Measurements from ENCODE around the gene FAM184A. TPM values are rescaled to one million over a fixed set of nuclear protein-coding genes. Genes with fewer than 3 reads are reported as not detected.
A peak's percentile ranks its signal among the peaks of the same experiment; 100 is the strongest.

The FAM184A gene
- total and polyA plus RNA-seq, 2 donors from 2014 or later, result 3.4 to 9.0 TPM

DNA sequence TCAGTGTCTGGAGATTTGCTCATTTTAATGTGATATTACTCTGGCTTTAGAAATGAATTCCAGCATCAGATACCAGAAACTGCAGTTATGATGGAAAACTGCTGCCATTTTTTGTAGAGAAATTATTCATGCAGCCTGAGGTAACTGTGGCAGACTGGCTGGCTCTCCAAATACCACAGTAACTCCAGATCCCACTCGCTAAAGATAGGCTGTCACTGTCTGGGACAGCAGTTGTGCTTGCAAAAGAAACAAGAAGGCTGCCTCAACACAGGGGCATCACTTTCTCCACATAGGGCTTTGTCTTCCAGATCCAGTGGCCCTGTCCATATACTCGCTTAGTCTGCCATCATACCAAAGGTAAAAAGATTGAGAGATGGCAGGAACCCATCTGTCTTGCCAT lies 52.7 kb downstream of the FAM184A start:
- Histone ChIP-seq H3K27ac (ENCODE audit: low read depth in 2 of 2, low read length in 2 of 2) (no peak overlapping the region), H3K36me3 (ENCODE audit: control insufficient read depth in 2 of 3, insufficient read depth in 3 of 3, low read length in 3 of 3) (no peaks in the 10 kb centered on the region), H3K9ac (ENCODE audit: low read length in 3 of 3) (no peak overlapping the region), H3K9me3 (ENCODE audit: control insufficient read depth in 2 of 3, insufficient read depth in 1 of 3, low read length in 3 of 3) (no peaks in the 10 kb centered on the region), H3K27me3 (ENCODE audit: control insufficient read depth, insufficient read depth, low read length) (no peaks in the 10 kb centered on the region), H3K4me3 (ENCODE audit: low read length in 3 of 3) (no peak overlapping the region), H3K4me1 (ENCODE audit: control insufficient read depth in 2 of 3, insufficient read depth in 2 of 3, low read depth in 1 of 3, low read length in 3 of 3) (no peaks in the 10 kb centered on the region)
- TF ChIP-seq, protein P1, sequence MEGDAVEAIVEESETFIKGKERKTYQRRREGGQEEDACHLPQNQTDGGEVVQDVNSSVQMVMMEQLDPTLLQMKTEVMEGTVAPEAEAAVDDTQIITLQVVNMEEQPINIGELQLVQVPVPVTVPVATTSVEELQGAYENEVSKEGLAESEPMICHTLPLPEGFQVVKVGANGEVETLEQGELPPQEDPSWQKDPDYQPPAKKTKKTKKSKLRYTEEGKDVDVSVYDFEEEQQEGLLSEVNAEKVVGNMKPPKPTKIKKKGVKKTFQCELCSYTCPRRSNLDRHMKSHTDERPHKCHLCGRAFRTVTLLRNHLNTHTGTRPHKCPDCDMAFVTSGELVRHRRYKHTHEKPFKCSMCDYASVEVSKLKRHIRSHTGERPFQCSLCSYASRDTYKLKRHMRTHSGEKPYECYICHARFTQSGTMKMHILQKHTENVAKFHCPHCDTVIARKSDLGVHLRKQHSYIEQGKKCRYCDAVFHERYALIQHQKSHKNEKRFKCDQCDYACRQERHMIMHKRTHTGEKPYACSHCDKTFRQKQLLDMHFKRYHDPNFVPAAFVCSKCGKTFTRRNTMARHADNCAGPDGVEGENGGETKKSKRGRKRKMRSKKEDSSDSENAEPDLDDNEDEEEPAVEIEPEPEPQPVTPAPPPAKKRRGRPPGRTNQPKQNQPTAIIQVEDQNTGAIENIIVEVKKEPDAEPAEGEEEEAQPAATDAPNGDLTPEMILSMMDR (IDR thresholded peaks at IDR 0.05; ENCODE audit: borderline replicate concordance, extremely low read depth, insufficient read depth), result no peak
- intact Hi-C loops (cut with DNase I), result no loop called here
- FAIRE-seq (no peak), DNase-seq (peak in 1 of 5 donors; percentile 8)

DNA sequence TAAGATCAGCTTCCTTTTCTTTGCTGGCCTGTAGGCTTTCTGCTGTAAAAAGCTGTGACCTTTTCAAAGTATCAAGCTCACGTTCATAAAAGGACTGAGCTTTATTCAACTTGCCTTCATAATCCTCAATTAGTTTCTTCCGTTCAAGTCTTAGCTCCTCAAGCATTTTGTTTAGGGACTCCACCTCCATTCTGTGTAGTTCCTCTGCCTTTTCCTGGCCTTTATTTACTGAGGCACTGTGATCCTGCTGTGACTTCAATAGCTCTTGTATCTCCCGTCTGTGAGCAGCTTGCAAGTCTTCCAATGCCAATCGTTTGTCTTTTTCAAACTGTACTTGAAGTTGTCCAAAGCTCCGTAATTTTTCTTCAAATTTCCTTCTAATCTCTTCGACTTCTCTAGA lies 54.4 kb downstream of the FAM184A start:
- Histone ChIP-seq H3K27ac (ENCODE audit: low read depth in 2 of 2, low read length in 2 of 2) (no peak overlapping the region), H3K36me3 (ENCODE audit: control insufficient read depth in 2 of 3, insufficient read depth in 3 of 3, low read length in 3 of 3) (no peaks in the 10 kb centered on the region), H3K4me1 (ENCODE audit: control insufficient read depth in 2 of 3, insufficient read depth in 2 of 3, low read depth in 1 of 3, low read length in 3 of 3) (no peaks in the 10 kb centered on the region), H3K27me3 (ENCODE audit: control insufficient read depth, insufficient read depth, low read length) (no peaks in the 10 kb centered on the region), H3K4me3 (ENCODE audit: low read length in 3 of 3) (no peak overlapping the region), H3K9me3 (ENCODE audit: control insufficient read depth in 2 of 3, insufficient read depth in 1 of 3, low read length in 3 of 3) (no peaks in the 10 kb centered on the region), H3K9ac (ENCODE audit: low read length in 3 of 3) (no peak overlapping the region)
- TF ChIP-seq, protein P1 (IDR thresholded peaks at IDR 0.05; ENCODE audit: borderline replicate concordance, extremely low read depth, insufficient read depth), result no peak
- intact Hi-C loops (cut with DNase I), result no loop called here
- DNase-seq (no peak), FAIRE-seq (no peak)

DNA sequence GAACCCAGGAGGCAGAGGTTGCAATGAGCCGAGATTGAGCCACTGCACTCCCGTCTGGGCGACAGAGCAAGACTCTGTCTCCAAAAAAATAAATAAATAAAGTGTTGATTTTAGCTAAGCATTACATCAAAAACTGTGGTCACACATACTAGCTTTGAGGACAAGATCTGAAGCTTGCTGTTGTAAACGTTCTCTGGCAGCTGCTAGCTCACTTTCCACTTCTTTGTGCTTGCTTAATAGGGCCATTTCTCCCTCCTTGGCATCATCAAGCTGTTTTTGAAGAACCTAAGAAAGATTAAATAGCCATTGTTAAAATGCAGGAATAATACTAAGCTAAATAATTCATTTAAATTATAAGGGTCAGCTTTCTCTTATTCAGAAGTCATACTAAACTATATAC lies 55.7 kb downstream of the FAM184A start:
- Histone ChIP-seq H3K4me3 (ENCODE audit: low read length in 3 of 3) (no peak overlapping the region), H3K9ac (ENCODE audit: low read length in 3 of 3) (no peak overlapping the region), H3K27me3 (ENCODE audit: control insufficient read depth, insufficient read depth, low read length) (no peaks in the 10 kb centered on the region), H3K4me1 (ENCODE audit: control insufficient read depth in 2 of 3, insufficient read depth in 2 of 3, low read depth in 1 of 3, low read length in 3 of 3) (no peaks in the 10 kb centered on the region), H3K36me3 (ENCODE audit: control insufficient read depth in 2 of 3, insufficient read depth in 3 of 3, low read length in 3 of 3) (no peaks in the 10 kb centered on the region), H3K9me3 (ENCODE audit: control insufficient read depth in 2 of 3, insufficient read depth in 1 of 3, low read length in 3 of 3) (no peaks in the 10 kb centered on the region), H3K27ac (ENCODE audit: low read depth in 2 of 2, low read length in 2 of 2) (no peak overlapping the region)
- intact Hi-C loops (cut with DNase I), result no loop called here
- TF ChIP-seq, protein P1 (IDR thresholded peaks at IDR 0.05; ENCODE audit: borderline replicate concordance, extremely low read depth, insufficient read depth), result no peak
- DNase-seq (no peak), FAIRE-seq (no peak)

All from kidney (tissue), 14 donors.